ENCODE measurements around the gene NCAN. TPM values are rescaled to one million over a fixed set of nuclear protein-coding genes. Genes with fewer than 3 reads are reported as not detected.
"Not testable (repeated sequence)": the region's sequence is repeated elsewhere in the genome, so short reads cannot be mapped to it uniquely, and the experiment has no call there.

NCAN gene
- polyA plus RNA-seq (2013, experiment 1 of 2; ENCODE audit: insufficient read length), result 0.07 TPM
- not detected for polyA plus RNA-seq (2013, experiment 2 of 2; ENCODE audit: insufficient read length)

GRCh38 chr19:19211499-19212420 lies at the start of gene NCAN:
TSS of gene NCAN (plus strand) at chr19:19211958. CDS start at chr19:19216954, 4,996 bp downstream.
- DNase-seq, result no peak

GRCh38 chr19:19162495-19162894 lies 49.3 kb upstream of the NCAN start:
- no peak for DNase-seq

- DNase-seq, result no peak
Measured at GRCh38 chr19:19165396-19165795, 46.4 kb upstream of the NCAN start.

- no peak for DNase-seq
Measured at GRCh38 chr19:19167612-19168011, 44.1 kb upstream of the NCAN start.

- DNase-seq, result no peak
Measured at GRCh38 chr19:19169236-19170052, 42.3 kb upstream of the NCAN start.

GRCh38 chr19:19170053-19170872 lies 41.5 kb upstream of the NCAN start, which contains the start of gene MEF2B:
TSS of gene MEF2B (minus strand) at chr19:19170263. CDS start at chr19:19150735, 19,528 bp downstream.
- DNase-seq, result peak; percentile 56

- no peak for DNase-seq
Measured at GRCh38 chr19:19170873-19171672, 40.7 kb upstream of the NCAN start.

GRCh38 chr19:19171821-19172532 lies 39.8 kb upstream of the NCAN start:
- DNase-seq, result peak; percentile 25

- not testable (repeated sequence) for DNase-seq
Measured at GRCh38 chr19:19173243-19173642, 38.5 kb upstream of the NCAN start.

- DNase-seq, result peak; percentile 4
Measured at GRCh38 chr19:19176950-19177349, 34.8 kb upstream of the NCAN start.

GRCh38 chr19:19179548-19180441 lies 32.0 kb upstream of the NCAN start:
- no peak for DNase-seq

- no peak for DNase-seq
Measured at GRCh38 chr19:19181488-19181998, 30.2 kb upstream of the NCAN start.

GRCh38 chr19:19185853-19186740 lies 25.7 kb upstream of the NCAN start:
- peak; percentile 59 for DNase-seq

GRCh38 chr19:19186742-19187141 lies 25.0 kb upstream of the NCAN start:
- no peak for DNase-seq

GRCh38 chr19:19191768-19192077 lies 20.0 kb upstream of the NCAN start:
- DNase-seq, result no peak

GRCh38 chr19:19192078-19192882 lies 19.5 kb upstream of the NCAN start, which contains the start of the genes BORCS8 and RFXANK:
TSS of gene BORCS8 (minus strand) at chr19:19192152. CDS start at chr19:19192117, 35 bp downstream.
TSS of gene RFXANK (plus strand) at chr19:19192258. CDS start at chr19:19193947, 1,689 bp downstream.
- DNase-seq, result peak; percentile 99

- DNase-seq, result no peak
Measured at GRCh38 chr19:19192910-19193423, 18.8 kb upstream of the NCAN start.
